B cell (primary cell): Measurements from ENCODE around the gene RNF150. TPM values are rescaled to one million over a fixed set of nuclear protein-coding genes. Genes with fewer than 3 reads are reported as not detected.

ENCODE experiments used
- ATAC-seq: fragments of 200-7000 bp; cut with Tn5 transposase; one replicate; pipeline ENCODE4 v1.10.0; 2021; ENCODE audit warnings: low read depth, mild to moderate bottlenecking, moderate number of reproducible peaks, moderate library complexity
- CTCF ChIA-PET: fragments of 350-600 bp; sonication (Branson Sonifier 250); formaldehyde crosslinking; loops from one replicate; lab custom pipeline; 2021; ENCODE audit warnings: antibody characterized with exemption, inconsistent platforms; lab: Charles Lee
- POLR2A ChIA-PET: fragments of 350-600 bp; sonication (Branson Sonifier 250); formaldehyde crosslinking; loops from one replicate; lab custom pipeline; 2021; ENCODE audit warnings: antibody characterized with exemption; lab: Charles Lee
- DNase-seq: peaks from one replicate; pipeline ENCODE4 v3.0.0; 2013
- H2AFZ ChIP-seq: 2 replicates; pipeline ENCODE4 v1.6.1; 2012; ENCODE audit warnings: mild to moderate bottlenecking, low read depth, low read length; ENCODE audit not compliant: insufficient read depth, poor library complexity, severe bottlenecking
- H3K27ac ChIP-seq, 2 donors: 1 replicate in 1 of 2; 2 replicates in 1 of 2; pipeline ENCODE4 v1.5.1; 2012 to 2013; ENCODE audit warnings: low read length in 2 of 2, mild to moderate bottlenecking in 2 of 2, moderate library complexity in 1 of 2
- H3K27me3 ChIP-seq, 4 experiments: fragments of 200-600 bp in 1 of 4; sonication (generic) in 1 of 4; replicated peaks in 1 of 4; 1 replicate in 2 of 4; 2 replicates in 2 of 4; pipeline versions ENCODE4 v1.6.1 to v1.7.0; 2013 to 2016; ENCODE audit warnings: low read length in 3 of 4, mild to moderate bottlenecking in 2 of 4, mixed read lengths in 1 of 4, moderate library complexity in 1 of 4; ENCODE audit not compliant: insufficient read depth in 4 of 4, control insufficient read depth in 3 of 4; ENCODE audit errors: control extremely low read depth in 1 of 4
- H3K36me3 ChIP-seq, 2 experiments: replicated peaks in 1 of 2; 1 replicate in 1 of 2; 2 replicates in 1 of 2; pipeline versions ENCODE4 v1.6.1 to v1.7.1; 2013; ENCODE audit warnings: low read length in 1 of 2; ENCODE audit not compliant: insufficient read depth in 2 of 2, control insufficient read depth in 1 of 2; ENCODE audit errors: control extremely low read depth in 1 of 2, extremely low read depth in 1 of 2
- H3K4me1 ChIP-seq, 2 donors: fragments of 200-600 bp in 1 of 2; sonication (generic) in 1 of 2; 1 replicate in 1 of 2; 2 replicates in 1 of 2; pipeline versions ENCODE4 v1.5.1 to v1.6.1; 2013 to 2017; ENCODE audit warnings: low read length in 2 of 2; ENCODE audit not compliant: control insufficient read depth in 2 of 2, insufficient read depth in 2 of 2
- H3K4me2 ChIP-seq: replicated peaks from 2 replicates; pipeline ENCODE3; 2012; ENCODE audit warnings: mild to moderate bottlenecking, low read depth, low read length; ENCODE audit not compliant: poor library complexity, severe bottlenecking
- H3K4me3 ChIP-seq, 5 experiments: fragments of 200-600 bp in 1 of 5; sonication (generic) in 1 of 5; 1 replicate in 3 of 5; 2 replicates in 2 of 5; pipeline versions ENCODE4 v1.5.1 to v1.7.0; 2011 to 2016; ENCODE audit warnings: low read length in 4 of 5, mild to moderate bottlenecking in 4 of 5, low read depth in 2 of 5, control low read depth in 1 of 5, moderate library complexity in 1 of 5; ENCODE audit not compliant: insufficient read depth in 1 of 5; ENCODE audit errors: control extremely low read depth in 1 of 5, extremely low read depth in 1 of 5
- H3K79me2 ChIP-seq: fragments of 200-600 bp; sonication (generic); one replicate; pipeline ENCODE4 v1.6.0; 2016; ENCODE audit warnings: low read length; ENCODE audit not compliant: control insufficient read depth, insufficient read depth
- H3K9ac ChIP-seq: fragments of 200-600 bp; sonication (generic); 2 replicates; pipeline ENCODE4 v1.6.1; 2017; ENCODE audit warnings: mild to moderate bottlenecking, low read length, moderate library complexity
- H3K9me3 ChIP-seq, 3 donors: one replicate each; pipeline versions ENCODE4 v1.6.1 to v1.7.1; 2013; ENCODE audit warnings: low read length in 2 of 3; ENCODE audit not compliant: control insufficient read depth in 2 of 3, insufficient read depth in 1 of 3; ENCODE audit errors: control extremely low read depth in 1 of 3
- H4K20me1 ChIP-seq: 2 replicates; pipeline ENCODE4 v1.6.0; 2012; ENCODE audit warnings: mild to moderate bottlenecking, low read length; ENCODE audit not compliant: insufficient read depth, control insufficient read depth, poor library complexity, severe bottlenecking
- H3K27ac Mint-ChIP-seq: one replicate; pipeline ENCODE4 v1.8.0; 2021; ENCODE audit warnings: mixed read lengths
- H3K27me3 Mint-ChIP-seq: one replicate; pipeline ENCODE4 v1.8.0; 2021; ENCODE audit warnings: mixed read lengths
- H3K4me1 Mint-ChIP-seq: one replicate; pipeline ENCODE4 v1.8.0; 2021; ENCODE audit warnings: mixed read lengths
- H3K4me3 Mint-ChIP-seq: one replicate; pipeline ENCODE4 v1.8.0; 2021; ENCODE audit warnings: mixed read lengths
- H3K9me3 Mint-ChIP-seq: one replicate; pipeline ENCODE4 v1.8.0; 2022; ENCODE audit warnings: mixed read lengths; ENCODE audit not compliant: insufficient read depth
- EZH2 ChIP-seq: IDR thresholded peaks from 2 replicates; pipeline ENCODE4 v1.6.1; 2012; ENCODE audit warnings: borderline replicate concordance, low read depth, mild to moderate bottlenecking, moderate library complexity, low read length; ENCODE audit not compliant: insufficient read depth, poor library complexity, severe bottlenecking
- WGBS: methylation state at CpG from one replicate; pipeline ENCODE4 v1.1.5; 2013; ENCODE audit warnings: missing lambda C conversion rate; ENCODE audit not compliant: insufficient coverage; 5-methylcytosine and 5-hydroxymethylcytosine counted together
- intact Hi-C: fragments of 100-400 bp; cut with micrococcal nuclease; formaldehyde crosslinking; loops from one replicate; pipeline ENCODE4 v1.10.0; 2022
- polyA plus RNA-seq: library from polyadenylated mRNA; depleted of rRNA; stranded (reverse); fragments of >200 nt; gene quantifications from 2 replicates; pipeline ENCODE4 v1.2.3, GENCODE V29; 2012
- total RNA-seq, 2 donors: library from RNA; stranded (reverse); fragments of 120-200 nt in 1 of 2; gene quantifications; 1 replicate in 1 of 2; 2 replicates in 1 of 2; pipeline versions ENCODE4 v1.2.3 to v1.2.4, GENCODE V29; 2013 to 2022
- TF ChIP-seq, protein P1 (sequence below): fragments of 200-600 bp; IDR thresholded peaks from one replicate; pipeline ENCODE4 v1.8.0; 2022; ENCODE audit warnings: antibody characterized with exemption, mild to moderate bottlenecking

RNF150 gene
- total and polyA plus RNA-seq, 2 donors (not counting 1 experiment from before 2014, with no cell fraction given), result not detected

DNA sequence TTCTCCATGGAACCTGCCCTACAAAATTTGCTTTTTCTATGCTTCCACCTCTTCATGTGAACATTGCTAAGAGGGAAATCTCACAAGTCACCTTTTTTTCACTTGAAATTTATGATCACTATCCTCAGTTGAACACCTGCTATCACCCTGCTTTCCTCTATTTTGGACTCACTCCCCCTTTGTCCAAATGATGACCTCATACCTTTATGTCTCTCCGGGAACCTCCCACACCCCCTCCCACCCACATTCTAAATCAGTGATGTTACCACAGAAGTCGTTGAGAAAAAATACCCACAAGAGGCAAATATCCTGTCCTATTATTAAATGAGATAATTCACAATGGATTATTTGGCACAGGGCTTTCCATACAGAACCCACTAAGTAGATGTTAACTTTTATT, 156.5 kb downstream of the RNF150 start:
- no peaks in the 10 kb centered on the region for H3K36me3 ChIP-seq
- H4K20me1 ChIP-seq, result no peaks in the 10 kb centered on the region
- ChIA-PET CTCF (no interaction called here), POLR2A (no interaction called here)
- no peaks in the 10 kb centered on the region for H3K9me3 Mint-ChIP-seq
- H3K9ac ChIP-seq, result no peak overlapping the region
- H3K9me3 ChIP-seq, result no peaks in the 10 kb centered on the region
- no peaks in the 10 kb centered on the region for H3K4me1 Mint-ChIP-seq
- no peak overlapping the region for H3K4me3 ChIP-seq
- H3K27me3 ChIP-seq, result no peaks in the 10 kb centered on the region
- no peaks in the 10 kb centered on the region for H3K4me1 ChIP-seq
- no peaks in the 10 kb centered on the region for H3K79me2 ChIP-seq
- H3K4me3 Mint-ChIP-seq, result no peak overlapping the region
- TF ChIP-seq EZH2, result no peak
- TF ChIP-seq, protein P1, sequence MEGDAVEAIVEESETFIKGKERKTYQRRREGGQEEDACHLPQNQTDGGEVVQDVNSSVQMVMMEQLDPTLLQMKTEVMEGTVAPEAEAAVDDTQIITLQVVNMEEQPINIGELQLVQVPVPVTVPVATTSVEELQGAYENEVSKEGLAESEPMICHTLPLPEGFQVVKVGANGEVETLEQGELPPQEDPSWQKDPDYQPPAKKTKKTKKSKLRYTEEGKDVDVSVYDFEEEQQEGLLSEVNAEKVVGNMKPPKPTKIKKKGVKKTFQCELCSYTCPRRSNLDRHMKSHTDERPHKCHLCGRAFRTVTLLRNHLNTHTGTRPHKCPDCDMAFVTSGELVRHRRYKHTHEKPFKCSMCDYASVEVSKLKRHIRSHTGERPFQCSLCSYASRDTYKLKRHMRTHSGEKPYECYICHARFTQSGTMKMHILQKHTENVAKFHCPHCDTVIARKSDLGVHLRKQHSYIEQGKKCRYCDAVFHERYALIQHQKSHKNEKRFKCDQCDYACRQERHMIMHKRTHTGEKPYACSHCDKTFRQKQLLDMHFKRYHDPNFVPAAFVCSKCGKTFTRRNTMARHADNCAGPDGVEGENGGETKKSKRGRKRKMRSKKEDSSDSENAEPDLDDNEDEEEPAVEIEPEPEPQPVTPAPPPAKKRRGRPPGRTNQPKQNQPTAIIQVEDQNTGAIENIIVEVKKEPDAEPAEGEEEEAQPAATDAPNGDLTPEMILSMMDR, result no peak
- peaks cover 8% of the 10 kb centered on the region for H3K27me3 Mint-ChIP-seq
- no peak overlapping the region for H3K27ac Mint-ChIP-seq
- H2AFZ ChIP-seq, result no peak overlapping the region
- intact Hi-C loops, result no loop called here
- H3K4me2 ChIP-seq, result no peak overlapping the region
- ATAC-seq (no peak), DNase-seq (no peak)
- no CpG with 5 or more reads among the region's 2 CpGs for WGBS
- no peak overlapping the region for H3K27ac ChIP-seq

DNA sequence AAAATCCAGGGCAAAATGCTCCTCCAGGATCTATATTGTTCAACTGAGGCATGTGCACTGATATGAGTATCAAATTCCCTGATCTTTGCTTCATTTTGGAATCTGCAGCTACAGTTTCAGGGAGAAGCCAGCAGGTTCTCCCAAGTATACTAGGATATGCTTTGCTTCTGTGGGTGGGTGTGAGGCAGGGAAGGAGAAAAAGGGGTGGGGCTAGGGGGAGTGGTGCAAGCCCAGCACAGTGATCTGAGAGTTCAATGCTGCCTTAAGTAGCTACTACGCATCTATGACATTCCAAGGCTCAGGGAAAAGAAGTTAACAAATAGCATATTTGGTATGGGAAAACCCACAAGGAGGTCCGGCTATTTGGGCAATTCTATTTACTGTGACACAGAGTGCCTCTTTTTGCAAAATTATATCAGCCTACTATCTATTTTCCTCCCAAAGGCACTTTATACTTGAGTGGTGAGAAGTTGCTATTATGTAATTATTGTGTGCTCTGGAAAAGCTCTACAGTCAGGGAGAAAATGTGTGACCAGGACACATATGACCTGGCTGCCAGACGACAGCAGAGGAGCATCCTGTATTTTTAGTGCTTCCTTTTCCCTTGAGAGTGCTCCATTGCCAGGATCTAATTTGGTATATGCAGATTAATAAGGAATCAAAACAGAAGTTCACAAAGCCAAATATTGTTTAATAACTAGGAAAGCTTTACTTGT, 162.0 kb downstream of the RNF150 start:
- Mint-ChIP-seq H3K9me3 (no peaks in the 10 kb centered on the region), H3K4me3 (no peak overlapping the region), H3K27ac (no peak overlapping the region), H3K27me3 (peaks cover 5% of the 10 kb centered on the region), H3K4me1 (no peaks in the 10 kb centered on the region)
- POLR2A ChIA-PET, result no interaction called here
- no peaks in the 10 kb centered on the region for H3K36me3 ChIP-seq
- H3K27me3 ChIP-seq, result no peaks in the 10 kb centered on the region
- CTCF ChIA-PET, result no interaction called here
- H3K27ac ChIP-seq, result no peak overlapping the region
- TF ChIP-seq EZH2, result no peak
- TF ChIP-seq, protein P1, result no peak
- intact Hi-C loops, result no loop called here
- H3K79me2 ChIP-seq, result no peaks in the 10 kb centered on the region
- no peak overlapping the region for H3K4me3 ChIP-seq
- H3K4me2 ChIP-seq, result no peak overlapping the region
- DNase-seq, result no peak
- no peak for ATAC-seq
- no peak overlapping the region for H3K9ac ChIP-seq
- no peaks in the 10 kb centered on the region for H3K4me1 ChIP-seq
- no peak overlapping the region for H2AFZ ChIP-seq
- no peaks in the 10 kb centered on the region for H3K9me3 ChIP-seq
- H4K20me1 ChIP-seq, result no peaks in the 10 kb centered on the region
- WGBS, result no CpG with 5 or more reads among the region's 3 CpGs
